B cell (primary cell): ENCODE measurements around the gene TGFBR3L. TPM values are rescaled to one million over a fixed set of nuclear protein-coding genes. Genes with fewer than 3 reads are reported as not detected.

Source experiments
- ATAC-seq: fragments of 200-7000 bp; cut with Tn5 transposase; one replicate; pipeline ENCODE4 v1.10.0; 2021; ENCODE audit warnings: low read depth, mild to moderate bottlenecking, moderate number of reproducible peaks, moderate library complexity
- CTCF ChIA-PET: fragments of 350-600 bp; sonication (Branson Sonifier 250); formaldehyde crosslinking; loops from one replicate; lab custom pipeline; 2021; ENCODE audit warnings: antibody characterized with exemption, inconsistent platforms; lab: Charles Lee
- POLR2A ChIA-PET: fragments of 350-600 bp; sonication (Branson Sonifier 250); formaldehyde crosslinking; loops from one replicate; lab custom pipeline; 2021; ENCODE audit warnings: antibody characterized with exemption; lab: Charles Lee
- DNase-seq: peaks from one replicate; pipeline ENCODE4 v3.0.0; 2013
- H2AFZ ChIP-seq: 2 replicates; pipeline ENCODE4 v1.6.1; 2012; ENCODE audit warnings: mild to moderate bottlenecking, low read depth, low read length; ENCODE audit not compliant: insufficient read depth, poor library complexity, severe bottlenecking
- H3K27ac ChIP-seq, 2 donors: 1 replicate in 1 of 2; 2 replicates in 1 of 2; pipeline ENCODE4 v1.5.1; 2012 to 2013; ENCODE audit warnings: low read length in 2 of 2, mild to moderate bottlenecking in 2 of 2, moderate library complexity in 1 of 2
- H3K27me3 ChIP-seq, 4 experiments: fragments of 200-600 bp in 1 of 4; sonication (generic) in 1 of 4; replicated peaks in 1 of 4; 1 replicate in 2 of 4; 2 replicates in 2 of 4; pipeline versions ENCODE4 v1.6.1 to v1.7.0; 2013 to 2016; ENCODE audit warnings: low read length in 3 of 4, mild to moderate bottlenecking in 2 of 4, mixed read lengths in 1 of 4, moderate library complexity in 1 of 4; ENCODE audit not compliant: insufficient read depth in 4 of 4, control insufficient read depth in 3 of 4; ENCODE audit errors: control extremely low read depth in 1 of 4
- H3K36me3 ChIP-seq, 2 experiments: replicated peaks in 1 of 2; 1 replicate in 1 of 2; 2 replicates in 1 of 2; pipeline versions ENCODE4 v1.6.1 to v1.7.1; 2013; ENCODE audit warnings: low read length in 1 of 2; ENCODE audit not compliant: insufficient read depth in 2 of 2, control insufficient read depth in 1 of 2; ENCODE audit errors: control extremely low read depth in 1 of 2, extremely low read depth in 1 of 2
- H3K4me1 ChIP-seq, 2 donors: fragments of 200-600 bp in 1 of 2; sonication (generic) in 1 of 2; 1 replicate in 1 of 2; 2 replicates in 1 of 2; pipeline versions ENCODE4 v1.5.1 to v1.6.1; 2013 to 2017; ENCODE audit warnings: low read length in 2 of 2; ENCODE audit not compliant: control insufficient read depth in 2 of 2, insufficient read depth in 2 of 2
- H3K4me2 ChIP-seq: replicated peaks from 2 replicates; pipeline ENCODE3; 2012; ENCODE audit warnings: mild to moderate bottlenecking, low read depth, low read length; ENCODE audit not compliant: poor library complexity, severe bottlenecking
- H3K4me3 ChIP-seq, 5 experiments: fragments of 200-600 bp in 1 of 5; sonication (generic) in 1 of 5; 1 replicate in 3 of 5; 2 replicates in 2 of 5; pipeline versions ENCODE4 v1.5.1 to v1.7.0; 2011 to 2016; ENCODE audit warnings: low read length in 4 of 5, mild to moderate bottlenecking in 4 of 5, low read depth in 2 of 5, control low read depth in 1 of 5, moderate library complexity in 1 of 5; ENCODE audit not compliant: insufficient read depth in 1 of 5; ENCODE audit errors: control extremely low read depth in 1 of 5, extremely low read depth in 1 of 5
- H3K79me2 ChIP-seq: fragments of 200-600 bp; sonication (generic); one replicate; pipeline ENCODE4 v1.6.0; 2016; ENCODE audit warnings: low read length; ENCODE audit not compliant: control insufficient read depth, insufficient read depth
- H3K9ac ChIP-seq: fragments of 200-600 bp; sonication (generic); 2 replicates; pipeline ENCODE4 v1.6.1; 2017; ENCODE audit warnings: mild to moderate bottlenecking, low read length, moderate library complexity
- H3K9me3 ChIP-seq, 3 donors: one replicate each; pipeline versions ENCODE4 v1.6.1 to v1.7.1; 2013; ENCODE audit warnings: low read length in 2 of 3; ENCODE audit not compliant: control insufficient read depth in 2 of 3, insufficient read depth in 1 of 3; ENCODE audit errors: control extremely low read depth in 1 of 3
- H4K20me1 ChIP-seq: 2 replicates; pipeline ENCODE4 v1.6.0; 2012; ENCODE audit warnings: mild to moderate bottlenecking, low read length; ENCODE audit not compliant: insufficient read depth, control insufficient read depth, poor library complexity, severe bottlenecking
- H3K27ac Mint-ChIP-seq: one replicate; pipeline ENCODE4 v1.8.0; 2021; ENCODE audit warnings: mixed read lengths
- H3K27me3 Mint-ChIP-seq: one replicate; pipeline ENCODE4 v1.8.0; 2021; ENCODE audit warnings: mixed read lengths
- H3K4me1 Mint-ChIP-seq: one replicate; pipeline ENCODE4 v1.8.0; 2021; ENCODE audit warnings: mixed read lengths
- H3K4me3 Mint-ChIP-seq: one replicate; pipeline ENCODE4 v1.8.0; 2021; ENCODE audit warnings: mixed read lengths
- H3K9me3 Mint-ChIP-seq: one replicate; pipeline ENCODE4 v1.8.0; 2022; ENCODE audit warnings: mixed read lengths; ENCODE audit not compliant: insufficient read depth
- EZH2 ChIP-seq: IDR thresholded peaks from 2 replicates; pipeline ENCODE4 v1.6.1; 2012; ENCODE audit warnings: borderline replicate concordance, low read depth, mild to moderate bottlenecking, moderate library complexity, low read length; ENCODE audit not compliant: insufficient read depth, poor library complexity, severe bottlenecking
- WGBS: methylation state at CpG from one replicate; pipeline ENCODE4 v1.1.5; 2013; ENCODE audit warnings: missing lambda C conversion rate; ENCODE audit not compliant: insufficient coverage; 5-methylcytosine and 5-hydroxymethylcytosine counted together
- intact Hi-C: fragments of 100-400 bp; cut with micrococcal nuclease; formaldehyde crosslinking; loops from one replicate; pipeline ENCODE4 v1.10.0; 2022
- polyA plus RNA-seq: library from polyadenylated mRNA; depleted of rRNA; stranded (reverse); fragments of >200 nt; gene quantifications from 2 replicates; pipeline ENCODE4 v1.2.3, GENCODE V29; 2012
- total RNA-seq, 2 donors: library from RNA; stranded (reverse); fragments of 120-200 nt in 1 of 2; gene quantifications; 1 replicate in 1 of 2; 2 replicates in 1 of 2; pipeline versions ENCODE4 v1.2.3 to v1.2.4, GENCODE V29; 2013 to 2022
- TF ChIP-seq, protein P1 (sequence below): fragments of 200-600 bp; IDR thresholded peaks from one replicate; pipeline ENCODE4 v1.8.0; 2022; ENCODE audit warnings: antibody characterized with exemption, mild to moderate bottlenecking

The TGFBR3L gene
- total and polyA plus RNA-seq, 2 donors (not counting 1 experiment from before 2014, with no cell fraction given) = 0.21 to 0.22 TPM

DNA sequence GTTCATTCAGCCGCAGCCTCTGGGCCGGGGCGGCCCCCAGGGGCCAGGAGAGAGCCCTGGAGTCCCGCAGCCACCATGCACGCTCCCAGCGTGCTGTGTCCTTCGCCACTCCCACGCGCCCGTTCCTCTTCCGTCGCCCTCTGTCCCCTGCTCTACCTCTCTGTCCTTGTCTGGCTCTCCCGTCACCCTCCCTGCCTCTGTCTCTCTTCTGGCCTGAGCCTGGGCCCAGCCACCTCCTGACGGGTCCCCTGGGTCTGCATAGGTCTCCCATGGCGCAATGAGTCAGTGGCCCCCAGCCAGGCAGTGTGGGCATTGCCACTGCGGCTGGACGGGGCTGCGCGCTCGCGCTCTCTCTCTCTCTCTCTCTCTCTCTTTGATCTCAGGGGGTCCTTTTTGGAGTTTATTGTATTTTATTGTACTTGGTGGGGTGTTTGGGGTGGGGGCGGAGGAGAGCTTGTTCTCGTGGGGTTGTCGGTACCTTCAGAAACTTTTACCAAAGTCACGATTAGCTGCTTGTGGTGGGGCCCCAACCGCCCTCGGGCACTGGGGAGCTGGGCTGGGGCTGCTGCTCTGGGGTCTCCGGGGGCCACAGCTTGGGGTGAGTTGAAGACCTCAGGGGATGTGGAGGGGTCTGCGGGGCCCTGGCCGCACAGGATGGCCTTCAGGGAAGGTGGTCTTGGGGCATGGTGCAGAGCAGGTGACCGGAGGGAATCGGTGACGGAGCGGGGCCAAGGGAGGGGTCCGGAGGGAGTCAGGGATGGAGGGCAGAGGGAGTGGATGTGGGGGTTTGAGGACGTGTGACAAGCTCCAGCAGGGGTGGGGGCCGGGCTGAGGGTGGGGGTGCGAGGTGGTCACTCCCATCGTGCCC is 1.7 kb upstream of the TGFBR3L start:
- no peak overlapping the region for H3K4me3 Mint-ChIP-seq
- H3K4me1 Mint-ChIP-seq = peaks cover 14% of the 10 kb centered on the region
- ChIA-PET CTCF (no interaction called here), POLR2A (interaction anchor here (1.1 kb wide), 1 partner anchor 8 kb away, joined by 3 read pairs; no protein-coding TSS in a partner anchor)
- Histone ChIP-seq H3K4me2 (no peak overlapping the region), H2AFZ (no peak overlapping the region), H3K79me2 (peaks cover 6% of the 10 kb centered on the region), H3K36me3 (peaks cover 3 to 31% of the 10 kb centered on the region in 2 experiments), H3K27me3 (peaks cover 0 to 29% (median 13%) of the 10 kb centered on the region in 4 experiments), H3K9ac (no peak overlapping the region), H3K4me3 (no peak overlapping the region), H3K27ac (no peak overlapping the region), H3K4me1 (peaks cover 23 to 27% of the 10 kb centered on the region in 2 donors), H4K20me1 (peaks cover 74% of the 10 kb centered on the region), H3K9me3 (peaks cover 0 to 13% (median 0%) of the 10 kb centered on the region in 3 donors)
- ATAC-seq (no peak), DNase-seq (no peak)
- TF ChIP-seq EZH2 = no peak
- TF ChIP-seq, protein P1, sequence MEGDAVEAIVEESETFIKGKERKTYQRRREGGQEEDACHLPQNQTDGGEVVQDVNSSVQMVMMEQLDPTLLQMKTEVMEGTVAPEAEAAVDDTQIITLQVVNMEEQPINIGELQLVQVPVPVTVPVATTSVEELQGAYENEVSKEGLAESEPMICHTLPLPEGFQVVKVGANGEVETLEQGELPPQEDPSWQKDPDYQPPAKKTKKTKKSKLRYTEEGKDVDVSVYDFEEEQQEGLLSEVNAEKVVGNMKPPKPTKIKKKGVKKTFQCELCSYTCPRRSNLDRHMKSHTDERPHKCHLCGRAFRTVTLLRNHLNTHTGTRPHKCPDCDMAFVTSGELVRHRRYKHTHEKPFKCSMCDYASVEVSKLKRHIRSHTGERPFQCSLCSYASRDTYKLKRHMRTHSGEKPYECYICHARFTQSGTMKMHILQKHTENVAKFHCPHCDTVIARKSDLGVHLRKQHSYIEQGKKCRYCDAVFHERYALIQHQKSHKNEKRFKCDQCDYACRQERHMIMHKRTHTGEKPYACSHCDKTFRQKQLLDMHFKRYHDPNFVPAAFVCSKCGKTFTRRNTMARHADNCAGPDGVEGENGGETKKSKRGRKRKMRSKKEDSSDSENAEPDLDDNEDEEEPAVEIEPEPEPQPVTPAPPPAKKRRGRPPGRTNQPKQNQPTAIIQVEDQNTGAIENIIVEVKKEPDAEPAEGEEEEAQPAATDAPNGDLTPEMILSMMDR = no peak
- H3K27ac Mint-ChIP-seq = no peak overlapping the region
- H3K27me3 Mint-ChIP-seq = peaks cover 11% of the 10 kb centered on the region
- H3K9me3 Mint-ChIP-seq = no peaks in the 10 kb centered on the region
- 94% methylated on average over 27 of the region's 39 CpGs for WGBS
- intact Hi-C loops = no loop called here

DNA sequence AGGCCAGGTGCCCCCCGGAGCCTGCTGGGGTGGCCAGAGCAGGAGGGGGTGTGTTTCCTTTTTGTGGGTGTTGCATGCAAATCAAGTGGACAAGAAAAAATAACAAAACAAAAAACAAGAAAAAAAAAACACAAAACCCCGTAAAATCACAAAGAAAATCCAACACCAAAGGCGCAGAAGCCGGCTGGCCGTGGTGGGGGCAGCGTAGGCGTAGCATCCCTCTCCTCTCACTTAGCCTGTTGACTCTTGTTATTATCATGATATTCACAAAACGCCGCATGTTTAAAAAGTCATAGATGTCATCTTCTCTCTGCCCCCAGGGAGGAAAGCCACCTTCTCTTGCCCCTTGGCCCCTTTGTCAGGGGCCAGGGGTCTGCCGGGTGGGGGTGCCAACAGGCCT is 978 bp upstream of the TGFBR3L start:
- Mint-ChIP-seq H3K27me3 (peaks cover 16% of the 10 kb centered on the region), H3K4me1 (peaks cover 19% of the 10 kb centered on the region), H3K27ac (no peak overlapping the region), H3K4me3 (no peak overlapping the region), H3K9me3 (no peaks in the 10 kb centered on the region)
- ChIA-PET CTCF (no interaction called here), POLR2A (no interaction called here)
- no peak for TF ChIP-seq EZH2
- TF ChIP-seq, protein P1 = no peak
- Histone ChIP-seq H3K79me2 (peaks cover 3% of the 10 kb centered on the region), H3K4me1 (peaks cover 30 to 34% of the 10 kb centered on the region in 2 donors), H3K36me3 (peaks cover 3 to 31% of the 10 kb centered on the region in 2 experiments), H3K27me3 (peaks cover 0 to 36% (median 18%) of the 10 kb centered on the region in 4 experiments), H3K27ac (no peak overlapping the region), H2AFZ (no peak overlapping the region), H3K9ac (no peak overlapping the region), H3K9me3 (peaks cover 0 to 19% (median 0%) of the 10 kb centered on the region in 3 donors), H4K20me1 (peaks cover 69% of the 10 kb centered on the region), H3K4me2 (no peak overlapping the region), H3K4me3 (no peak overlapping the region)
- ATAC-seq = no peak
- intact Hi-C loops = no loop called here
- WGBS = 90% methylated on average over 9 of the region's 10 CpGs
- DNase-seq = no peak
